MM.1S (cell line): ENCODE measurements around the gene GNMT.
A peak's percentile ranks its signal among the peaks of the same experiment; 100 is the strongest.

ENCODE experiments used
- DNase-seq: peaks from one replicate; pipeline ENCODE4 v3.0.0-alpha.2; 2015
- H2AFZ ChIP-seq: fragments of 300-600 bp; sonication (generic); 2 replicates; pipeline ENCODE4 v1.6.0; 2016; ENCODE audit warnings: antibody characterized with exemption, low read length
- H3F3A ChIP-seq: fragments of 300-600 bp; sonication (generic); 2 replicates; pipeline ENCODE4 v1.6.1; 2016; ENCODE audit warnings: mild to moderate bottlenecking, antibody characterized with exemption, low read length, moderate library complexity, mixed read lengths; ENCODE audit not compliant: insufficient read depth
- H3K27ac ChIP-seq: fragments of 300-600 bp; sonication (generic); 2 replicates; pipeline ENCODE4 v1.5.1; 2016; ENCODE audit warnings: mild to moderate bottlenecking, low read length
- H3K27me3 ChIP-seq: fragments of 300-600 bp; sonication (generic); replicated peaks from 2 replicates; pipeline ENCODE4 v1.6.0; 2016; ENCODE audit warnings: low read length; ENCODE audit not compliant: insufficient read depth
- H3K36me3 ChIP-seq: fragments of 300-600 bp; sonication (generic); replicated peaks from 2 replicates; pipeline ENCODE4 v1.6.1; 2016; ENCODE audit warnings: mild to moderate bottlenecking, low read length, mixed read lengths; ENCODE audit not compliant: insufficient read depth
- H3K4me1 ChIP-seq: fragments of 300-600 bp; sonication (generic); 2 replicates; pipeline ENCODE4 v1.6.1; 2016; ENCODE audit warnings: low read length, mixed read lengths
- H3K4me2 ChIP-seq: fragments of 300-600 bp; sonication (generic); 2 replicates; pipeline ENCODE4 v1.6.0; 2016; ENCODE audit warnings: low read depth, low read length
- H3K4me3 ChIP-seq: fragments of 300-600 bp; sonication (generic); 2 replicates; pipeline ENCODE4 v1.5.1; 2016; ENCODE audit warnings: low read length, mixed read lengths
- H3K79me2 ChIP-seq: fragments of 300-600 bp; sonication (generic); 2 replicates; pipeline ENCODE4 v1.6.1; 2016; ENCODE audit warnings: mixed run types, low read length, mixed read lengths
- H3K9ac ChIP-seq: fragments of 300-600 bp; sonication (generic); 2 replicates; pipeline ENCODE4 v1.6.1; 2016; ENCODE audit warnings: low read length, mixed read lengths
- H3K9me2 ChIP-seq: fragments of 300-600 bp; sonication (generic); replicated peaks from 2 replicates; pipeline ENCODE4 v1.6.1; 2016; ENCODE audit warnings: mild to moderate bottlenecking, low read length, mixed read lengths; ENCODE audit not compliant: insufficient read depth
- H3K9me3 ChIP-seq: fragments of 300-600 bp; sonication (generic); replicated peaks from 2 replicates; pipeline ENCODE4 v1.6.1; 2016; ENCODE audit warnings: mild to moderate bottlenecking, low read length, mixed read lengths; ENCODE audit not compliant: insufficient read depth
- H4K20me1 ChIP-seq: fragments of 300-600 bp; sonication (generic); 2 replicates; pipeline ENCODE4 v1.6.1; 2016; ENCODE audit warnings: mild to moderate bottlenecking, low read length, moderate library complexity, mixed read lengths; ENCODE audit not compliant: insufficient read depth
- EZH2 ChIP-seq: fragments of 300-600 bp; sonication (generic); optimal IDR thresholded peaks from 2 replicates; pipeline ENCODE3; 2017; ENCODE audit warnings: low read depth, mild to moderate bottlenecking, antibody characterized with exemption, low read length, mixed read lengths
- EZH2phosphoT487 ChIP-seq: fragments of 300-600 bp; sonication (generic); IDR thresholded peaks from 2 replicates; pipeline ENCODE4 v1.6.1; 2018; ENCODE audit warnings: antibody characterized with exemption, low read length
- TF ChIP-seq, protein P1 (sequence below): fragments of 300-600 bp; sonication (generic); IDR thresholded peaks from 2 replicates; pipeline ENCODE4 v1.5.1; 2016; ENCODE audit warnings: antibody characterized with exemption, low read length, mixed read lengths

GNMT gene

DNA sequence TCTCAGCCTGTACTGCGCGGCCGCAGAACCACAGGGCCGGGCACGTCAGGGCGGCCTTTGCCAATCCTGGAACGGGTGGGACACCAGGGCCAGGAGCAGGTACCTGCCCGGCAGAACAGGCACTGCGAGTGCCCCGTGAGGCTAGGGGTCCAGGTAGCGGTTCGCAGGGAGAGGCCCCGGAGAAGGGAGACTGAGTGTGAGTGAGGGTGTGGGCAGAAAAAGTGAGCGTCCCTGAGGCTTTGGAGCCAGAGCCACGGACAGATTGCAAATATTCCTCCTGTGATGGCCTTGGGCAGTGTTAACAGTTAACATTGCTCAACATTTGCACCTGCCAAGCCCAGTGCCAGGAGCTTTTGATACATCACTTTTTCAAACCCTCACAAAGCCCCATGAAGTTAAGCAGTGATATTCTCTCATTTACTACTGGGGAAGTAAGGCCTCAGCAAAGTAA, 491 bp downstream of the GNMT start:
- H3K9me2 ChIP-seq: no peaks in the 10 kb centered on the region
- no peaks in the 10 kb centered on the region for H3K4me1 ChIP-seq
- no peak overlapping the region for H3K9ac ChIP-seq
- no peaks in the 10 kb centered on the region for H3K9me3 ChIP-seq
- H3K36me3 ChIP-seq: no peaks in the 10 kb centered on the region
- H3K4me3 ChIP-seq: peak overlapping the region; percentile 66
- no peaks in the 10 kb centered on the region; the same call in 1 of the 2 replicates for H3F3A ChIP-seq
- H3K4me2 ChIP-seq: peak overlapping the region; percentile 77
- H3K27me3 ChIP-seq: no peaks in the 10 kb centered on the region
- no peak for DNase-seq
- TF ChIP-seq EZH2phosphoT487 (no peak), EZH2 (no peak)
- TF ChIP-seq, protein P1, sequence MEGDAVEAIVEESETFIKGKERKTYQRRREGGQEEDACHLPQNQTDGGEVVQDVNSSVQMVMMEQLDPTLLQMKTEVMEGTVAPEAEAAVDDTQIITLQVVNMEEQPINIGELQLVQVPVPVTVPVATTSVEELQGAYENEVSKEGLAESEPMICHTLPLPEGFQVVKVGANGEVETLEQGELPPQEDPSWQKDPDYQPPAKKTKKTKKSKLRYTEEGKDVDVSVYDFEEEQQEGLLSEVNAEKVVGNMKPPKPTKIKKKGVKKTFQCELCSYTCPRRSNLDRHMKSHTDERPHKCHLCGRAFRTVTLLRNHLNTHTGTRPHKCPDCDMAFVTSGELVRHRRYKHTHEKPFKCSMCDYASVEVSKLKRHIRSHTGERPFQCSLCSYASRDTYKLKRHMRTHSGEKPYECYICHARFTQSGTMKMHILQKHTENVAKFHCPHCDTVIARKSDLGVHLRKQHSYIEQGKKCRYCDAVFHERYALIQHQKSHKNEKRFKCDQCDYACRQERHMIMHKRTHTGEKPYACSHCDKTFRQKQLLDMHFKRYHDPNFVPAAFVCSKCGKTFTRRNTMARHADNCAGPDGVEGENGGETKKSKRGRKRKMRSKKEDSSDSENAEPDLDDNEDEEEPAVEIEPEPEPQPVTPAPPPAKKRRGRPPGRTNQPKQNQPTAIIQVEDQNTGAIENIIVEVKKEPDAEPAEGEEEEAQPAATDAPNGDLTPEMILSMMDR: no peak
- no peaks in the 10 kb centered on the region for H4K20me1 ChIP-seq
- H2AFZ ChIP-seq: peak overlapping the region; percentile 49
- no peaks in the 10 kb centered on the region for H3K79me2 ChIP-seq
- H3K27ac ChIP-seq: no peak overlapping the region

DNA sequence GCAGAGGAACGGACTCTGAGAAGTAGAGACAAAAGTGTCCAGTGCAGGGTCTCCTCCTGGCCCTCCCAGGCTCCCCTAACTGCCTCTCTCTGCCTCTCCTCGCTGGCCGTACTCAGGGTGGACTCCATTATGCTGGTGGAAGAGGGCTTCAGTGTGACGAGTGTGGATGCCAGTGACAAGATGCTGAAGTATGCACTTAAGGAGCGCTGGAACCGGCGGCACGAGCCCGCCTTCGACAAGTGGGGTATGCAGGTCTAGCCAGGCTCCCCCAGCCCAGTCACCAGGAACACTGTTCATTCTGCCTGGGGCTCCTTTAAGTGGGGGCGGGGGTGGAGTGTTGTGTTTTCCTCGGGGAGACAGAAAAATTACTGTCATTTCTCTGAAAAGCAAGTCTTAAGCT, 1.5 kb downstream of the GNMT start:
- Histone ChIP-seq H3K4me3 (no peak overlapping the region), H3K79me2 (no peaks in the 10 kb centered on the region), H2AFZ (no peak overlapping the region), H3K27me3 (no peaks in the 10 kb centered on the region), H4K20me1 (no peaks in the 10 kb centered on the region), H3F3A (no peaks in the 10 kb centered on the region; the same call in 1 of the 2 replicates), H3K9ac (no peak overlapping the region), H3K36me3 (no peaks in the 10 kb centered on the region), H3K27ac (no peak overlapping the region), H3K9me2 (no peaks in the 10 kb centered on the region), H3K4me1 (no peaks in the 10 kb centered on the region), H3K9me3 (no peaks in the 10 kb centered on the region), H3K4me2 (no peak overlapping the region)
- no peak for DNase-seq
- no peak for TF ChIP-seq EZH2phosphoT487
- TF ChIP-seq EZH2: no peak
- TF ChIP-seq, protein P1: no peak

DNA sequence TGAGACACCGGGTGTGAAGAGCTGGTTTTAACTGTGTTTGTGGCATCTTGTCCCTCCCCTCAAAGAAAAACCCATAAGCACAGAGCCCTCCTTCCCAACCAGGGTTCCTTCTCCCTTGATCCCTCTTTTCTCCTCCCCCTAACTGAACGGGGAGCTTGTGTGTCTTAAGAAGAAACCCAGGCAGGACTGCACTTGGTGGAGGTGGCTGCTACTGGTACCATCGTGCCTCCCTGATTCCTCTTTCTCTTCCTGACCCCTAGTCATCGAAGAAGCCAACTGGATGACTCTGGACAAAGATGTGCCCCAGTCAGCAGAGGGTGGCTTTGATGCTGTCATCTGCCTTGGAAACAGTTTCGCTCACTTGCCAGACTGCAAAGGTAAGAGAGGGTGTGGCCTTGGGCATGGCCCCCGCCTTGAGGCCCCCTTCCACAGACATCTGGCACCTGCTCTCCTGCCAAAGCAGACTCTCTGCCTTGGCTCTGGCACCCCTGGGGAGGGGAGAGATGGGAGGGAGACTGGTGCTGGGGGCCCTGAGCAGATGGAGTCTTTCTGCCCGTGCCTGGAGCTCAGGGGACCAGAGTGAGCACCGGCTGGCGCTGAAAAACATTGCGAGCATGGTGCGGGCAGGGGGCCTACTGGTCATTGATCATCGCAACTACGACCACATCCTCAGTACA, 2.1 kb downstream of the GNMT start:
- no peak for DNase-seq
- Histone ChIP-seq H2AFZ (no peak overlapping the region), H4K20me1 (no peaks in the 10 kb centered on the region), H3K9ac (no peak overlapping the region), H3K4me3 (no peak overlapping the region), H3K27me3 (no peaks in the 10 kb centered on the region), H3K36me3 (no peaks in the 10 kb centered on the region), H3K4me2 (no peak overlapping the region), H3K27ac (no peak overlapping the region), H3K9me3 (no peaks in the 10 kb centered on the region), H3K79me2 (no peaks in the 10 kb centered on the region), H3K4me1 (no peaks in the 10 kb centered on the region), H3F3A (no peaks in the 10 kb centered on the region), H3K9me2 (no peaks in the 10 kb centered on the region)
- no peak for TF ChIP-seq EZH2phosphoT487
- TF ChIP-seq, protein P1: no peak
- no peak for TF ChIP-seq EZH2
